Chondrocyte (in vitro differentiated cells): ENCODE results near the gene COL8A1. TPM values are rescaled to one million over a fixed set of nuclear protein-coding genes. Genes with fewer than 3 reads are reported as not detected.

ENCODE experiments used
- DNase-seq: peaks from one replicate; pipeline ENCODE4 v3.0.0; 2021; ENCODE audit warnings: mixed read lengths, low spot score
- H3K27ac Mint-ChIP-seq: one replicate; pipeline ENCODE4 v1.8.0; 2021; ENCODE audit warnings: mild to moderate bottlenecking, moderate library complexity, mixed read lengths; ENCODE audit not compliant: unreplicated experiment
- H3K27me3 Mint-ChIP-seq: 2 replicates; pipeline ENCODE4 v1.8.0; 2021; ENCODE audit warnings: low read depth, mixed read lengths
- H3K36me3 Mint-ChIP-seq: 2 replicates; pipeline ENCODE4 v1.8.0; 2021; ENCODE audit warnings: low read depth, mixed read lengths
- H3K4me1 Mint-ChIP-seq: 2 replicates; pipeline ENCODE4 v1.8.0; 2021; ENCODE audit warnings: low read depth, mild to moderate bottlenecking, mixed read lengths
- H3K4me3 Mint-ChIP-seq: one replicate; pipeline ENCODE4 v1.8.0; 2021; ENCODE audit warnings: mild to moderate bottlenecking, moderate library complexity, mixed read lengths; ENCODE audit not compliant: unreplicated experiment
- H3K9me3 Mint-ChIP-seq: 2 replicates; pipeline ENCODE4 v1.8.0; 2021; ENCODE audit warnings: low read depth, mixed read lengths
- total RNA-seq: library from RNA; stranded (reverse); gene quantifications from 3 replicates; pipeline ENCODE4 v1.2.1, GENCODE V29; 2021
- TF ChIP-seq, protein P1 (sequence below): fragments of 200-600 bp; sonication (generic); IDR thresholded peaks from 2 replicates; pipeline ENCODE4 v1.5.0; 2021; ENCODE audit warnings: antibody characterized with exemption, mild to moderate bottlenecking, moderate library complexity

The COL8A1 gene
- total RNA-seq, 1 donor from 2014 or later: 2,343 TPM

- no peak for DNase-seq
- Mint-ChIP-seq H3K27me3 (no peaks in the 10 kb centered on the region), H3K9me3 (no peaks in the 10 kb centered on the region), H3K36me3 (peaks cover 70% of the 10 kb centered on the region), H3K27ac (peak overlapping the region; percentile 98), H3K4me3 (peak overlapping the region; percentile 92), H3K4me1 (peaks cover 82% of the 10 kb centered on the region)
- TF ChIP-seq, protein P1, sequence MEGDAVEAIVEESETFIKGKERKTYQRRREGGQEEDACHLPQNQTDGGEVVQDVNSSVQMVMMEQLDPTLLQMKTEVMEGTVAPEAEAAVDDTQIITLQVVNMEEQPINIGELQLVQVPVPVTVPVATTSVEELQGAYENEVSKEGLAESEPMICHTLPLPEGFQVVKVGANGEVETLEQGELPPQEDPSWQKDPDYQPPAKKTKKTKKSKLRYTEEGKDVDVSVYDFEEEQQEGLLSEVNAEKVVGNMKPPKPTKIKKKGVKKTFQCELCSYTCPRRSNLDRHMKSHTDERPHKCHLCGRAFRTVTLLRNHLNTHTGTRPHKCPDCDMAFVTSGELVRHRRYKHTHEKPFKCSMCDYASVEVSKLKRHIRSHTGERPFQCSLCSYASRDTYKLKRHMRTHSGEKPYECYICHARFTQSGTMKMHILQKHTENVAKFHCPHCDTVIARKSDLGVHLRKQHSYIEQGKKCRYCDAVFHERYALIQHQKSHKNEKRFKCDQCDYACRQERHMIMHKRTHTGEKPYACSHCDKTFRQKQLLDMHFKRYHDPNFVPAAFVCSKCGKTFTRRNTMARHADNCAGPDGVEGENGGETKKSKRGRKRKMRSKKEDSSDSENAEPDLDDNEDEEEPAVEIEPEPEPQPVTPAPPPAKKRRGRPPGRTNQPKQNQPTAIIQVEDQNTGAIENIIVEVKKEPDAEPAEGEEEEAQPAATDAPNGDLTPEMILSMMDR: no peak
Measured at GRCh38 chr3:99644746-99645145, 6.4 kb downstream of the COL8A1 start.

DNA sequence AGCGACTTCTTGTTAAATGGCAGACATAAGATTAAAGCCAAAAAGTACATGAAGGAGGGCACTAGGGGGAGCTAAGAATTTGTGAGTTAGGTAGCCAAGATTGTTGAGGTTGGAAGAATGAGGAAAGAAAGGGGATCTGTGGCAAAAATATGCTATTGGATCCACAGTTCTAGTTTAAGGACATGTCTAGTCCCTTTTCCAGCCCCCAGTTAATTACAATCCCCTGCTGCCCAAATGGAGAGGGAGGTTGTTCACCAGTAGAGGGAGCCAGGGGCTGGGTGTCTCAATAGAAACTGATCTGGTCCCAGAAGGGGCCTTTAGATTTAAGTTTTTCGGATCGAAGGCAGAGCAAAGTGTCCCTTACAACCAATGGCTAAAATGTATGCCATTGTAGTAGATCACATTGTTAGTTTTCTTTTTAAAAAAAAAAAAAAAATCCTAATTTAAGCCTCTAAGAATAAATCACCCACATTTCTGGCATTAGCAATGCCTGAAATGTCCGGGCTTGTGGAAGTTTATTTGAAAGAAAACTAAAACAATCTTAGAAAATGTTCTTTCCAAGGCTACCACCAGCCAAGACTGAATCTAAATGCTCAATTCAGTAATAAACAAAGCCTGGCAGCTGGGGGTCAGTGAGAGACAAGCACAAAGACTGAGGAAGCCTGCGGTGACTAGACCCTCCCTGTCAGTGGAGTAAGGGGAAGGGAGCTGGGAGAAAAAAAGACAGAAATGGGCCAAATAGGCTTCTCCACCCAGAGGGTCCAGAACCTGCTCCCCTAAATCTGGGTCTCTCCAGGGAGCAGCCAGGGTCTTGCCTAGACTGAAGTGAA is 7.1 kb downstream of the COL8A1 start:
- H3K4me1 Mint-ChIP-seq: peaks cover 86% of the 10 kb centered on the region
- DNase-seq: no peak
- H3K27me3 Mint-ChIP-seq: no peaks in the 10 kb centered on the region
- no peaks in the 10 kb centered on the region for H3K9me3 Mint-ChIP-seq
- H3K36me3 Mint-ChIP-seq: peaks cover 65% of the 10 kb centered on the region
- TF ChIP-seq, protein P1: peak; percentile 92
- H3K4me3 Mint-ChIP-seq: peak overlapping the region; percentile 92
- H3K27ac Mint-ChIP-seq: peak overlapping the region; percentile 98

DNA sequence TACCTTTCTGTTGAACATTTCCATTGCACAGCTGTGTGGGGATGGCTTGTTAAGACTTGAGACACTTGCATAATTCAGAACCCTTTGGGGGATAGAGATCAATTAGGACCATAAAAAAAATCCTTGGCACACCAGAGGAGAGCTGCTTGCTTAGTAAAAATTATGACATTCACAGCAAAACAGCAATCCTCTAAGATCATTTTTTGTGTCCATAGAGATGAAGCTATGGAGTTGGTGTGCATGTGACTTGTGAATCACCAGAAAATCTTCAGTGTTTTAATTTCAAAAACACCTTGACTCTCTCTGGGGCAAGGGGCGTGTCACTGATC is 7.7 kb downstream of the COL8A1 start:
- no peaks in the 10 kb centered on the region for H3K9me3 Mint-ChIP-seq
- H3K27ac Mint-ChIP-seq: peak overlapping the region; percentile 98
- peaks cover 91% of the 10 kb centered on the region for H3K4me1 Mint-ChIP-seq
- no peak for DNase-seq
- H3K36me3 Mint-ChIP-seq: peaks cover 62% of the 10 kb centered on the region
- H3K4me3 Mint-ChIP-seq: peak overlapping the region; percentile 92
- TF ChIP-seq, protein P1: no peak
- H3K27me3 Mint-ChIP-seq: no peaks in the 10 kb centered on the region

DNA sequence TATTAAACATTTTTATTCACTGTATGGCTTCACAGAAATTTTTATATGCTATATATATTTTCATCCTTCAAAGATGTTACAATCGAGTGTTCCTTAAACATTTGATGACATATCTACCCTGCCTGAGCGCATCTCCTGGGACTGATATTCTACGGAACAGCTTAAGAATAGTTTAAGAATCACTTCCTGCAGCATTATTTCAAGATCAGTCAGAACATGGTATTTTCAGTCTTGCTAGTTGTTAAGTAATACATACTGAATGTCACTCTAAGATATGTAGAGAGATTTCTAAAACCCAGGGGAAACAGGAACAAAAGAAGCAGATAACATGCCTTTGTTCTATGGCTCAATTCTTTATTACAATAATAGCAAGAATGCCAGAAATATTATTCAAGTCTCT is 8.7 kb downstream of the COL8A1 start:
- TF ChIP-seq, protein P1: no peak
- Mint-ChIP-seq H3K4me1 (peaks cover 93% of the 10 kb centered on the region), H3K36me3 (peaks cover 56% of the 10 kb centered on the region), H3K4me3 (peak overlapping the region; percentile 92), H3K9me3 (no peaks in the 10 kb centered on the region), H3K27ac (peak overlapping the region; percentile 98), H3K27me3 (no peaks in the 10 kb centered on the region)
- DNase-seq: no peak

DNA sequence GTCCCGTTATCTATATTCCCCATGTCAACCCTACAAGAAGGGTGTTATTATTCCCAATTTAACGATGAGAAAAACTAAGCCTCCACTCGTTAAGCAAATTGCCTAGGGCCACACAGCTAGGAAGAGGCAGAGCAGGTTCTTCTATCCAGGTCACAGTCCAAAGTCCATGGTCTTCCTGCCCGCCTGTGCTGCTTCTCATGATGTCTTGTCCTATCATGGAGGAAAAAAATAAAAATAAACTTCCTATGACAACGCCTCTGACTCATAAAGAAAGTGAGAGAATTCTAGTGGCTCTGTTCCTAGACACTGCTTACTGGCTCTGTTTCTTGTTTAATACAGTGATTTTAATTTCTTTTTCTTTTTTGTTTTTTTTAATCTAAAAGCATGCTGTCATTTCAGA is 9.7 kb downstream of the COL8A1 start:
- Mint-ChIP-seq H3K4me1 (peaks cover 93% of the 10 kb centered on the region), H3K36me3 (peaks cover 54% of the 10 kb centered on the region), H3K9me3 (no peaks in the 10 kb centered on the region), H3K27ac (peak overlapping the region; percentile 98), H3K4me3 (peak overlapping the region; percentile 55), H3K27me3 (no peaks in the 10 kb centered on the region)
- TF ChIP-seq, protein P1: no peak
- DNase-seq: no peak
